ENCODE measurements around the gene EPHA4.

Gene EPHA4

DNA sequence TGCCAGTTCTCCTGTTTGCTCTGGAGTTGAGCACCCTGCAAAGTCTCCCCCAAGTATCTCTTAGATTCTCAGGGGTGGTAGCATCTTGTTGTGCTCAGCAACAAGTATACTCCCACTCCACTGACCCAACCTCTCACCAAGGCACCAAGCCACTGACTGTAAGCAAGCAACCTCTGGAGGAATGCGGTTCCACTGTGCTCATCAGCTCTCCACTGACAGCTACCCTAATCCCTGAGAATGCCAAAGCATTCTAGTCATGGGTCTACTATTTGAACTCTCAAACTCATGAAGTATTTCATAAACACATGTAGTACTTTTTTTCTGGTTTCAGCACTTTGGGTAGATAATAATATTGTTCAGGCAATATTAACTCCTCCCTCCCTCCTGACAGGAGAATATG, 170.0 kb downstream of the EPHA4 start:
- no peak for DNase-seq (ENCODE audit: low read depth in 2 of 3, low spot score in 2 of 3)

- DNase-seq (ENCODE audit: low read depth in 2 of 3, low spot score in 2 of 3), result no peak
Observed at GRCh38 chr2:221400411-221400810, 171.7 kb downstream of the EPHA4 start.

DNA sequence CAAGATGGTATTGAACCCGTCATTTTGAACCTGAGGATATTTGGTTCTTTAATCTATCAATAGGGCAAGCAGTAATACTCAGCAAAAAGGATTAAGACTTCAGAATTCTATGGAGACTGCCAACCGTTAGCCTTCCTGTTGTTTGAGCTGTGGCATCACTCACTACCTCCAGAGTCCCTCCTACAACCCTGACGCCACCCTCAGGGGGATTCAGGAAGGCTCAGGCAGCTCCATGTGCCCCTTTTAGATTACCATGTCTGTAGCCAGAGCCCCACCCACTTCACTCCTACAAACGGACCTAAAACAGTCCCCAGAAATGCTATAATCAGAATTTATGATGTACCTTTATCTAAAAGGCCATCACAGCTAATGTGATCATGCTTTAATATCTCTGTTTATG, 172.9 kb downstream of the EPHA4 start:
- DNase-seq (ENCODE audit: low read depth in 2 of 3, low spot score in 2 of 3), result no peak

DNA sequence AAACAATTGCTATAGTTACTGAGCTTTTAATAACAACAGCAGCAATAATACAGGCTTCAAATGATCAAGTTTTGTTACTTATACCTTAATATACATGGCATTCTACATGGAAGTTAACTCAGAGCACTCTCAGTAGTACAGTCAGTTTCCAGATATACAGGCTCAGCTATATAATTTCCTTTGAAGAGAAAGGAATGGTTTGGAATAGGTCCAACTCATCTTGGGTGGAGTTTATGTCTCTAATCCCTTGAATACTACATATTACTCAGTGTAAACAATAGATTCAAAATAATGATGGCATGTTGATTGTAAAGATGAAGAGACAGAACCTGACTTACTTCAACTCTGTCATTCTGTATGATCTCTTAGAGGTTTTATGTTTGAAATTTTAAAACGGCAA, 174.9 kb downstream of the EPHA4 start:
- no peak for DNase-seq (ENCODE audit: low read depth in 2 of 3, low spot score in 2 of 3)

GRCh38 chr2:221392228-221392881, 179.7 kb downstream of the EPHA4 start:
- no peak for DNase-seq (ENCODE audit: low read depth in 2 of 3, low spot score in 2 of 3)

DNA sequence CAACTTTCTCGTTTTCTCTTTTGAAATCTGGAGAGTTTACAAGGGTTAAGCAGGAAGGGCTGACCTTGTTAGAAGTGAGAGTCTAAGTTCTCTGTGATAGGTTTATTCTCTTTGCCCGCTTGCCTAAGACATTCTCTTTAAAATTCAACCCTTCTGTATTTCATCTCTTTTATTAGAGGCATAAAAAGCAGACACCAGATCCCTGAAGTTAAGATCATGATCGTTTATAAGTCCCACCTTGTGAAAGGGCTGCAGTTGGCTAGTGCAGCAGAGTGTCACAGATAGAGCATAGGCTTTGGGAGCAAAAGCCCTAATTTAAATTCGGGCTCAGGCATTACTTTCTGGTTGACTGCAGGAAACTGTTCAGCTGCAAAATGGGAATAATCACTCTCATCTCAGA, 181.2 kb downstream of the EPHA4 start:
- no peak for DNase-seq (ENCODE audit: low read depth in 2 of 3, low spot score in 2 of 3)

DNA sequence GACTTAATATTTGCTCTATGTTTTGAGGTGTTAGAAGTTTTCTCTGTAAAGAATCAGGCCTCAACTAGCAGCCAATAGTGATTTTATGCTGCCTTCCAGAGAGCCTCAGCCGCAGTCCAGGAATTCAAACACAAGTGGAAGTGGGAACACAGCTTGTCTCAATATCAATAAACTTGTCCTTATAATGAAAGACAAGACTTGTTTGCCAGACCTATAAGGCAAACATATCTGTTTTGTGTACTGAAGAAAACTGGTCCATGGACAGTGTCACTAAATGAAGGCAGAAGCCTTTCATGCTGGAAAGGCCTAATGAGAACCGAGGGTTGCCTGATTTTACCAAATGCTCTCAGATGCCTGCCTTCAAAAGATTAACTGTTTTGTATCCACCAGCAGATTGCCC, 182.2 kb downstream of the EPHA4 start:
- DNase-seq (ENCODE audit: low read depth in 2 of 3, low spot score in 2 of 3), result no peak

DNA sequence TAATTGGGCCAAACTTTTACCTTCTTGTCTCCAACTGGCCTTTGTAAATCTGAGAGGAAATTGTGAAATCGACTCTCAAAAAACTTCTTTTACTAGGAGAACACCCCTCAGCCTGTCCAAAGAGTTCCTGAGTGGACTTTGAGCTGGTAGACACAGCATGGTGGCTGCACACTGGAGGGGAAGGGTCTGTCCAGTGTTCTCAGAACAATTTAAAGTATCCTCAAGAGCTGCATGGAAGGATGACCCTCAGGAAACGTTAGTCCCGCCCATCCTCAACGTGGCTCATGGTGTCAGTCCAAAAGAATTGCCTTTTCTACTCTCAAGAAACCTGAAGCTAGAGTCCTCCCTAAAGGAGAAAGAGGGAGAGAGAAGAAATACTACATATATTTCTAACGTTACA, 182.7 kb downstream of the EPHA4 start:
- no peak for DNase-seq (ENCODE audit: low read depth in 2 of 3, low spot score in 2 of 3)

DNA sequence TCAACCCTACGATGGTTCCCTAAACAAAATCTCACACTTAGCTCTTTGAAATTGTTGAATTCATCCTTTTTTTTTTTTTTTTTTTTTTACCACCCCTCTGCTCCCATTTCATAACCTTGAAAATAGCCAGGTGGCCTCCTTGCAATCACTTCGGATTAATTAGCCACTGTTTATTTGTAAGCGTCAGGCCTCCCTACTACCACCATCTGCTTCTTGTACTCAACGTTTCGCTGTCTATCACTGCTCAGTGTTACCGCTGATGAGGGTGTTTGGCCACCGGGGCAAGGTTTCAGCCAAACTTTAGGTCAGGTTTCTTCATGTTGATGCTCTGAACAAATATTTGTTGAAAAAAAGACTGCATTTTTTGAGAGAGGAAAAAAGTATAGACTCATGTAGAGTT, 183.2 kb downstream of the EPHA4 start:
- no peak for DNase-seq (ENCODE audit: low read depth in 2 of 3, low spot score in 2 of 3)

DNA sequence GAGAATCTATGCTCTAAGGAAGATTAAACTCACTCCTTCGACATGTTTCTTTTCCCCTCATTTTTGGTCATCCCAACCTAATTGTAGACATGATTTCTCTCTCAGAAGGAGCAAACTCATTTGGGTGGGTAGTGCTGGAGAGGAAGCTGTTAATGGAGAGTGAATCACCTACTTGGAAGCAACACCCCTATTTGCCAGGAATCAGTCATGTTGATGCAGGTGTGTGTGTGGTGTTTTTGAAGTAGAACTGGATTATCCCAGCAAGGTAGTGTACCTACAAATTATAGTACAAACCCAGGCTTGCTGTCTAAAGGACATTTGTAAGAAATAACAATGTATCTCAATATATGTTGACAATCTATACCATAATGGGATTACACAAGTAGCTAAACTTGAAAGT, 186.4 kb downstream of the EPHA4 start:
- no peak for DNase-seq (ENCODE audit: low read depth in 2 of 3, low spot score in 2 of 3)

- no peak for DNase-seq (ENCODE audit: low read depth in 2 of 3, low spot score in 2 of 3)
Observed at GRCh38 chr2:221381928-221382488, 190.1 kb downstream of the EPHA4 start.

- no peak for DNase-seq (ENCODE audit: low read depth in 2 of 3, low spot score in 2 of 3)
Observed at GRCh38 chr2:221380686-221381085, 191.4 kb downstream of the EPHA4 start.

GRCh38 chr2:221380062-221380461, 192.0 kb downstream of the EPHA4 start:
- DNase-seq (ENCODE audit: low read depth in 2 of 3, low spot score in 2 of 3), result no peak

DNA sequence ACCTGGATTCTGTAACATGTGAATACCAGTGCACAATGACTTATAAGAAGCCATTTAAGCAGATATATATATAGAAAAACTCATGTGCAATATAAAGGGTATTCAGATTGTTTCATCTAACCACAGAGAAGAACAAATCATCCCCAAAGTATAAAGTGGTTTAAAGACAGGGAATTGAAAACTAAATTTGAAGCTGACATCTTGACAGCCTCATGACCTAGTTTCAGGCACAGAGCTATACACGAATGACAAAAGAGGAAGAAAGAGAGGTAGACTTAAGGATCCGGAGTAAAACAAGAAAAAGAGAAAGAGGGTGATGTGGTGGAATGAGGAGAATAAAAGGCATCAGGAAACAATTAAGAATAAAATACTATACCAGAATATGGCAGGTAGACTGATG, 194.5 kb downstream of the EPHA4 start:
- DNase-seq (ENCODE audit: low read depth in 2 of 3, low spot score in 2 of 3), result no peak

GRCh38 chr2:221377066-221377465, 195.0 kb downstream of the EPHA4 start:
- no peak for DNase-seq (ENCODE audit: low read depth in 2 of 3, low spot score in 2 of 3)

GRCh38 chr2:221374234-221374633, 197.9 kb downstream of the EPHA4 start:
- no peak for DNase-seq (ENCODE audit: low read depth in 2 of 3, low spot score in 2 of 3)

- no peak for DNase-seq (ENCODE audit: low read depth in 2 of 3, low spot score in 2 of 3)
Observed at GRCh38 chr2:221372907-221373306, 199.2 kb downstream of the EPHA4 start.

- no peak for DNase-seq (ENCODE audit: low read depth in 2 of 3, low spot score in 2 of 3)
Observed at GRCh38 chr2:221372159-221372884, 199.8 kb downstream of the EPHA4 start.

DNA sequence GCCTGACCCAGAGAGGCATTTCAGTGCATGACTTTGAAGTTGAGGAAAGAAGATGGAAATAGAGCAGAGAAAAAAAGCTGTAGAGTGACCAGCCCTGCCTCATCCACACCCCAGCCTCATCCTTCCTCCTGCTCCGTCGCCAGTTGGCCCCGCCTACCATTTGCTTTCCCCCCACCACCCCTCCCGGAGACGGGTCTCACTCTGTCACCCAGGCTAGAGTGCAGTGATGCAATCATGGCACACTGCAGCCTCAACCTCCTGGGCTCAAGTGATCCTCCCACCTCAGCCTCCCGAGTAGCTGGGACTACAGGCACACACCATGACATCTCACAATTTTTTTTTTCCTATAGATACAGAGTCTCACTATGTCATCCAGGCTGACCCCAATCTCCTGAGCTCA, 200.8 kb downstream of the EPHA4 start:
- no peak for DNase-seq (ENCODE audit: low read depth in 2 of 3, low spot score in 2 of 3)

- no peak for DNase-seq (ENCODE audit: low read depth in 2 of 3, low spot score in 2 of 3)
Observed at GRCh38 chr2:221370857-221371211, 201.3 kb downstream of the EPHA4 start.

DNA sequence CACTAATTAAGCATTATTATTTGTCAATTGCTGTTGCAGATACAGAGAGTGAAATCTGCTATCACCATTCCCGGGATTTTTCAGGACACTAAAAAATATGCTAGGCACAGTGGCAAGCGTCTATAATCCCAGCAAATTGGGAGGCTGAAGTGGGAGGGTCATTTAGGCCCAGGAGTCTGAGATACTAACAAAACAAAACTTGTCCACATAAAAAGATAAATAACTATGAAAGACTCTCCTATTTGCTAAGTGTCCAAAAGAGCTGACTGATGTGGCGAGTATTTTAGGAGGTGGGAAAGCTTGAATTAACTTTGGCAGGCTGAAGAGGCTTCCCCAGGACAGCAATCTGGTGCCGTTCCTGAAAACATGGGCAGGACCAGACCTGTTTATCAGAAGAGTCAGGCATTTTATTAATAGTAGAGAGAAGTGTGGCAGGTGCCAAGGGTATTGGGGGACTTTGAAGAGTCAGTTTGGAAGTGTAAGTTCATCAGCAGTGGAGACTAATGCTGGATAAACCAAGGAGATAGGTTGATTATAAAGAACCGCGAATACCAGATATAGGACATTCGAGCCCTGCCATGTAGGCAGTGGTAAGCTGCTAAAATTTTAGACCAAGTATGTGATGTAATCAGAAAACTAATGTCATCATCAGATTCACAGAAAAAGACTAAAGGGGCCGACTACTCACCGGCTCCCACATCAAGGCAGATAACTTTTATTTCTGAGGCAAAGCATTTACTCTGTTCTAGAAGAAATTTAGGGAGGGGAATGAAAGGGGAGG, 201.8 kb downstream of the EPHA4 start:
- no peak for DNase-seq (ENCODE audit: low read depth in 2 of 3, low spot score in 2 of 3)
